ENCODE measurements around the gene CNTN1.

GRCh38 chr12:41013881-41014642, 321.8 kb downstream of the CNTN1 start:
- TF ChIP-seq POLR2AphosphoS5 (IDR thresholded peaks at IDR 0.05; ENCODE audit: low read depth, low read length) (no peak), TAF1 (IDR thresholded peaks at IDR 0.05; ENCODE audit: low read depth, low read length) (no peak), POLR2A (IDR thresholded peaks at IDR 0.05; ENCODE audit: low read depth, low read length) (no peak), POU2F2 (IDR thresholded peaks at IDR 0.05; ENCODE audit: low read depth, low read length) (no peak)

Data from GM12891 (cell line).